OCI-LY1 (cell line): ENCODE measurements around the gene SERGEF.

ENCODE experiments used
- CTCF ChIP-seq: fragments of 200-600 bp; sonication (generic), shearing (Covaris generic); IDR thresholded peaks from 2 replicates; pipeline ENCODE4 v1.5.1; 2017; ENCODE audit warnings: mild to moderate bottlenecking, antibody characterized with exemption, low read length, moderate library complexity, mixed read lengths
- EZH2 ChIP-seq: fragments of 200-600 bp; sonication (generic), shearing (Covaris generic); IDR thresholded peaks from 2 replicates; pipeline ENCODE4 v1.8.0; 2017; ENCODE audit warnings: borderline replicate concordance, mixed run types, mild to moderate bottlenecking, antibody characterized with exemption, low read length, moderate library complexity, mixed read lengths

GRCh38 chr11:17877886-17878285 lies 135.0 kb downstream of the SERGEF start:
- TF ChIP-seq CTCF, result no peak
- TF ChIP-seq EZH2, result no peak
